Upper lobe of left lung (tissue), 6 donors: ENCODE measurements around the gene HDHD3. TPM values are rescaled to one million over a fixed set of nuclear protein-coding genes. Genes with fewer than 3 reads are reported as not detected.

Experiments
- ATAC-seq, 2 donors: fragments of 200-7000 bp; cut with Tn5 transposase; one replicate each; pipeline ENCODE4 v1.9.1; 2022; ENCODE audit warnings: mild to moderate bottlenecking in 2 of 2, moderate library complexity in 2 of 2; ENCODE audit not compliant: low FRiP score in 2 of 2
- DNase-seq, 2 donors: peaks; one replicate each; pipeline ENCODE4 v3.0.0-alpha.2; 2019 to 2020
- H3K27ac ChIP-seq, 4 donors: fragments of 200-600 bp; sonication (generic); one replicate each; pipeline ENCODE4 v1.5.1; 2016 to 2019
- H3K27me3 ChIP-seq, 4 donors: fragments of 200-600 bp; sonication (generic); one replicate each; pipeline ENCODE4 v1.5.1; 2017 to 2019
- H3K36me3 ChIP-seq, 4 donors: fragments of 200-600 bp; sonication (generic); one replicate each; pipeline ENCODE4 v1.5.1; 2016 to 2019
- H3K4me1 ChIP-seq, 4 donors: fragments of 200-600 bp; sonication (generic); one replicate each; pipeline ENCODE4 v1.5.1; 2018 to 2019
- H3K4me3 ChIP-seq, 4 donors: fragments of 200-600 bp; sonication (generic); one replicate each; pipeline ENCODE4 v1.5.1; 2017 to 2019; ENCODE audit warnings: mild to moderate bottlenecking in 2 of 4, moderate library complexity in 1 of 4
- H3K9me3 ChIP-seq, 4 donors: fragments of 200-600 bp; sonication (generic); one replicate each; pipeline ENCODE4 v1.5.1; 2018 to 2019
- CTCF ChIP-seq, 6 experiments: fragments of 450-650 bp in 4 of 6; fragments of 200-600 bp in 2 of 6; sonication (generic) in 2 of 6; IDR thresholded peaks; one replicate each; pipeline ENCODE4 v1.5.1; 2016 to 2019; ENCODE audit warnings: antibody characterized with exemption in 6 of 6
- EP300 ChIP-seq, 4 donors: sonication (generic); formaldehyde crosslinking; IDR thresholded peaks; one replicate each; pipeline ENCODE4 v1.5.1; 2017; ENCODE audit warnings: antibody characterized with exemption in 4 of 4, control low read depth in 2 of 4
- POLR2A ChIP-seq, 4 donors: fragments of 450-650 bp; IDR thresholded peaks; one replicate each; pipeline ENCODE4 v1.5.1; 2016 to 2017; ENCODE audit warnings: antibody characterized with exemption in 4 of 4, mild to moderate bottlenecking in 2 of 4
- POLR2AphosphoS5 ChIP-seq, 2 donors: sonication (generic); formaldehyde crosslinking; IDR thresholded peaks; one replicate each; pipeline ENCODE4 v1.5.1; 2017; ENCODE audit warnings: antibody characterized with exemption in 2 of 2
- WGBS, 2 donors: methylation state at CpG; one replicate each; pipeline ENCODE4 v1.1.5; 2017 to 2018; 5-methylcytosine and 5-hydroxymethylcytosine counted together
- total RNA-seq, 6 donors: library from RNA; depleted of rRNA in 4 of 6; stranded (reverse); fragments of >200 nt in 4 of 6; gene quantifications; one replicate each; pipeline versions ENCODE4 v1.1.0 to v1.2.1, GENCODE V29; 2016 to 2021
- donor health status: DM: no; HTN: no; CAD: no; lungs with moderate emphysema.
- donor health status: DM: no; HTN: yes; CAD: no; lungs with severe emphysema.

The HDHD3 gene
- total RNA-seq, 6 donors from 2014 or later: 12.0 to 25.8 (median 19.6) TPM

GRCh38 chr9:113331780-113332179 is 45.0 kb downstream of the HDHD3 start:
- WGBS, 2 donors: 71 to 80% methylated on average over 4 of the region's 4 CpGs

GRCh38 chr9:113328045-113328782 is 48.6 kb downstream of the HDHD3 start:
- Histone ChIP-seq H3K9me3 (no peaks in the 10 kb centered on the region), H3K4me3 (no peak overlapping the region), H3K27me3 (no peaks in the 10 kb centered on the region), H3K36me3 (peaks cover 0 to 5% (median 0%) of the 10 kb centered on the region in 4 donors), H3K4me1 (no peaks in the 10 kb centered on the region), H3K27ac (no peak overlapping the region)
- TF ChIP-seq POLR2A (IDR thresholded peaks at IDR 0.05): no peak
- TF ChIP-seq CTCF (IDR thresholded peaks at IDR 0.05): no peak
- no peak for TF ChIP-seq EP300 (IDR thresholded peaks at IDR 0.05)
- no peak for TF ChIP-seq POLR2AphosphoS5 (IDR thresholded peaks at IDR 0.05)
- ATAC-seq: no peak
- no peak for DNase-seq
- 90% methylated on average over 3 of the region's 3 CpGs for WGBS, 2 donors

More at GRCh38 chr9:113331780-113332179, 45.0 kb downstream of the HDHD3 start:
- H3K36me3 ChIP-seq: peaks cover 0 to 5% (median 0%) of the 10 kb centered on the region in 4 donors
- H3K27me3 ChIP-seq: no peaks in the 10 kb centered on the region
- no peak for TF ChIP-seq EP300 (IDR thresholded peaks at IDR 0.05)
- no peak for TF ChIP-seq CTCF (IDR thresholded peaks at IDR 0.05)
- TF ChIP-seq POLR2AphosphoS5 (IDR thresholded peaks at IDR 0.05): no peak
- TF ChIP-seq POLR2A (IDR thresholded peaks at IDR 0.05): no peak
- H3K4me3 ChIP-seq: no peak overlapping the region
- DNase-seq (no peak), ATAC-seq (no peak)
- no peaks in the 10 kb centered on the region for H3K4me1 ChIP-seq
- H3K27ac ChIP-seq: no peak overlapping the region
- no peaks in the 10 kb centered on the region for H3K9me3 ChIP-seq

GRCh38 chr9:113326230-113326629 is 50.6 kb downstream of the HDHD3 start:
- no peaks in the 10 kb centered on the region for H3K4me1 ChIP-seq
- no peak overlapping the region for H3K4me3 ChIP-seq
- 90 to 96% methylated on average over 4 of the region's 4 CpGs for WGBS, 2 donors
- H3K9me3 ChIP-seq: no peaks in the 10 kb centered on the region
- H3K27me3 ChIP-seq: no peaks in the 10 kb centered on the region
- ATAC-seq (no peak), DNase-seq (no peak)
- peaks cover 0 to under 1% (median under 1%) of the 10 kb centered on the region in 4 donors for H3K36me3 ChIP-seq
- H3K27ac ChIP-seq: no peak overlapping the region
- no peak for TF ChIP-seq CTCF (IDR thresholded peaks at IDR 0.05)
- no peak for TF ChIP-seq POLR2A (IDR thresholded peaks at IDR 0.05)
- no peak for TF ChIP-seq POLR2AphosphoS5 (IDR thresholded peaks at IDR 0.05)
- TF ChIP-seq EP300 (IDR thresholded peaks at IDR 0.05): no peak

Other genes with a start within 250 kb of the HDHD3 start
- 10 to 100 TPM; 43.1 to 79.6 (median 57.4) TPM for gene SLC31A2, start 226.0 kb downstream of the HDHD3 start, total RNA-seq
- 10 to 100 TPM; 36.5 to 72.3 (median 50.0) TPM for gene FKBP15, start 155.7 kb downstream of the HDHD3 start, total RNA-seq
- gene SLC31A1, start 155.4 kb downstream of the HDHD3 start, total RNA-seq: 10 to 100 TPM; 10.5 to 44.7 (median 28.5) TPM
- gene CDC26, start 101.4 kb downstream of the HDHD3 start, total RNA-seq: 10 to 100 TPM; 17.7 to 41.9 (median 28.4) TPM
- gene PRPF4, start 101.3 kb downstream of the HDHD3 start, total RNA-seq: 10 to 100 TPM in 5 of 6 donors, 1 to 10 TPM in 1; 7.1 to 18.2 (median 15.0) TPM
- gene RNF183, start 73.6 kb downstream of the HDHD3 start, total RNA-seq: 1 to 10 TPM in 1 of 6 donors, under 1 TPM in 2, not detected in 3; 0.30 to 3.1 (median 0.39) TPM
- 1 to 10 TPM; 2.0 to 5.2 (median 3.1) TPM for gene WDR31, start 36.7 kb downstream of the HDHD3 start, total RNA-seq
- 10 to 100 TPM in 3 of 6 donors, 1 to 10 TPM in 3; 5.2 to 21.1 (median 12.7) TPM for gene BSPRY, start 27.4 kb downstream of the HDHD3 start, total RNA-seq
- 10 to 100 TPM; 30.6 to 48.2 (median 38.2) TPM for gene ALAD, start 24.3 kb upstream of the HDHD3 start, total RNA-seq
- gene POLE3, start 33.7 kb upstream of the HDHD3 start, total RNA-seq: 10 to 100 TPM in 4 of 6 donors, 1 to 10 TPM in 2; 6.4 to 37.1 (median 28.4) TPM
- 1 to 10 TPM in 2 of 6 donors, under 1 TPM in 4; 0.23 to 3.1 (median 0.43) TPM for gene C9orf43, start 33.8 kb upstream of the HDHD3 start, total RNA-seq
- gene RGS3, start 86.7 kb upstream of the HDHD3 start, total RNA-seq: 10 to 100 TPM; 60.3 to 93.2 (median 72.6) TPM